Measurements from ENCODE around the gene IST1. TPM values are rescaled to one million over a fixed set of nuclear protein-coding genes. Genes with fewer than 3 reads are reported as not detected.

The IST1 gene
- total and polyA plus RNA-seq, 10 of the 15 experiments (the other 5 are each of a cell fraction or from before 2014, with no cell fraction given) = 97.3 to 293 (median 138) TPM

GRCh38 chr16:71894921-71895678 lies at the start of gene IST1 (continued):
- TF ChIP-seq ZNF687 (IDR thresholded peaks at IDR 0.05) (no peak; the same call in none of the 2 replicates), SIN3A (IDR thresholded peaks at IDR 0.05; ENCODE audit: low read depth, low read length) (peak; percentile 58; the same call in 1 of the 2 replicates), ZBED1 (IDR thresholded peaks at IDR 0.05; ENCODE audit: borderline replicate concordance) (peak; percentile 78), LARP7 (IDR thresholded peaks at IDR 0.05) (peak; percentile 78; the same call in 1 of the 2 replicates), SPI1 (IDR thresholded peaks at IDR 0.05; ENCODE audit: borderline replicate concordance, insufficient read depth, low read depth, low read length) (no peak), BACH1 (IDR thresholded peaks at IDR 0.05; ENCODE audit: borderline replicate concordance) (no peak; the same call in none of the 2 replicates), CBX3 (IDR thresholded peaks at IDR 0.05; ENCODE audit: borderline replicate concordance, low read depth) (no peak), CHD1 (IDR thresholded peaks at IDR 0.05; ENCODE audit: low read depth, low read length) (peak; percentile 42), MTA2 (IDR thresholded peaks at IDR 0.05; ENCODE audit: low read depth) (peak; percentile 46; the same call in 1 of the 2 replicates), ASH2L (IDR thresholded peaks at IDR 0.05; ENCODE audit: borderline replicate concordance, low read depth) (0 out of 2 replicates have a peak, but pooled peaks have one; percentile 31), MLLT1 (IDR thresholded peaks at IDR 0.05) (peak; percentile 56), ATF7 (IDR thresholded peaks at IDR 0.05; ENCODE audit: low read depth) (no peak), HCFC1 (IDR thresholded peaks at IDR 0.05; ENCODE audit: low read length) (peak; percentile 33; the same call in 1 of the 2 replicates), NFIC (IDR thresholded peaks at IDR 0.05; ENCODE audit: low read depth, low read length) (no peak), HDAC6 (IDR thresholded peaks at IDR 0.05; ENCODE audit: unreplicated experiment) (no peak), TARDBP (IDR thresholded peaks at IDR 0.05; ENCODE audit: borderline replicate concordance) (peak; percentile 86; the same call in 1 of the 2 replicates), HDAC2 (IDR thresholded peaks at IDR 0.05) (no peak), PAX5 (IDR thresholded peaks at IDR 0.05; ENCODE audit: borderline replicate concordance, low read depth, low read length) (peak; percentile 20; the same call in 1 of the 2 replicates), BCL3 (IDR thresholded peaks at IDR 0.05; ENCODE audit: borderline replicate concordance, insufficient read depth, low read depth, low read length, poor library complexity, severe bottlenecking) (peak; percentile 80), TBL1XR1 (IDR thresholded peaks at IDR 0.05; ENCODE audit: low read depth, low read length) (0 out of 2 replicates have a peak, but pooled peaks have one; percentile 48), CHD2 (IDR thresholded peaks at IDR 0.05; ENCODE audit: borderline replicate concordance, low read depth, low read length) (peak; percentile 97), IRF4 (IDR thresholded peaks at IDR 0.05; ENCODE audit: low read depth, low read length) (0 out of 2 replicates have a peak, but pooled peaks have one; percentile 9), ZZZ3 (IDR thresholded peaks at IDR 0.05; ENCODE audit: control insufficient read depth, insufficient read length, low read depth) (no peak), FOXK2 (IDR thresholded peaks at IDR 0.05) (peak; percentile 84), IKZF2 (IDR thresholded peaks at IDR 0.05) (peak; percentile 88 to 94), KAT2A (conservative IDR thresholded peaks at IDR 0.05; ENCODE audit: control insufficient read depth, low read depth, low read length) (no peak)

Measured in GM12878 (cell line).